ENCODE data around the gene FAM234B. TPM values are rescaled to one million over a fixed set of nuclear protein-coding genes. Genes with fewer than 3 reads are reported as not detected.

The FAM234B gene
- total RNA-seq, 1 experiment from 2014 or later = 20.8 TPM

- no peak for DNase-seq
Observed at GRCh38 chr12:13049816-13050215, 5.6 kb downstream of the FAM234B start.

More at GRCh38 chr12:13049816-13050215, 5.6 kb downstream of the FAM234B start:
- Mint-ChIP-seq H3K27ac (no peak overlapping the region), H3K4me3 (no peak overlapping the region), H3K27me3 (ENCODE audit: low read depth) (no peaks in the 10 kb centered on the region), H3K36me3 (ENCODE audit: insufficient read depth in 1 of 3, low read depth in 3 of 3) (peaks cover 20 to 30% (median 21%) of the 10 kb centered on the region in 3 experiments), H3K9me3 (peaks cover 22 to 23% of the 10 kb centered on the region in 2 experiments), H3K4me1 (peaks cover 33 to 35% of the 10 kb centered on the region in 2 experiments)
- Histone ChIP-seq H2BK120ac (ENCODE audit: low read depth, low read length, poor library complexity, severe bottlenecking) (no peak overlapping the region), H3K4me2 (ENCODE audit: insufficient read depth, insufficient read length, low read length) (no peak overlapping the region), H3K9me3 (ENCODE audit: control insufficient read depth, low read depth, low read length) (peaks cover 4% of the 10 kb centered on the region), H3K79me2 (ENCODE audit: insufficient read depth, low read length) (no peaks in the 10 kb centered on the region; the same call in 1 of the 2 replicates), H3K79me1 (ENCODE audit: insufficient read depth, low read depth, low read length, poor library complexity, severe bottlenecking) (peaks cover 2% of the 10 kb centered on the region), H3K27me3 (ENCODE audit: insufficient read depth, low read length) (no peaks in the 10 kb centered on the region), H3K9ac (ENCODE audit: extremely low read depth, insufficient read length, low read length) (no peak overlapping the region), H2BK15ac (ENCODE audit: low read depth, low read length) (no peak overlapping the region), H3K18ac (ENCODE audit: insufficient read length, low read depth, low read length) (no peak overlapping the region), H3K23ac (ENCODE audit: insufficient read length, low read depth, low read length) (no peak overlapping the region), H2BK12ac (ENCODE audit: insufficient read length, low read depth, low read length) (no peak overlapping the region), H3K4me1 (ENCODE audit: insufficient read depth, low read length) (no peaks in the 10 kb centered on the region; the same call in 1 of the 2 replicates), H2AK5ac (ENCODE audit: insufficient read length, low read length) (no peak overlapping the region), H3K56ac (ENCODE audit: insufficient read length, low read depth, low read length) (no peak overlapping the region), H3K14ac (ENCODE audit: insufficient read depth, low read length) (no peak overlapping the region), H4K8ac (replicated peaks; ENCODE audit: insufficient read length, low read depth, low read length) (no peak overlapping the region), H4K91ac (ENCODE audit: insufficient read length, low read depth, low read length) (no peak overlapping the region), H2AFZ (ENCODE audit: low read length) (no peak overlapping the region), H3K4ac (ENCODE audit: low read depth, low read length) (no peak overlapping the region), H2BK5ac (ENCODE audit: insufficient read length, low read length) (no peak overlapping the region), H3K27ac (ENCODE audit: insufficient read length, low read depth, low read length) (no peak overlapping the region), H4K5ac (ENCODE audit: insufficient read length, low read depth, low read length) (no peak overlapping the region), H3T11ph (ENCODE audit: low read length) (no peak overlapping the region), H4K20me1 (ENCODE audit: control insufficient read depth, insufficient read depth, insufficient read length) (no peaks in the 10 kb centered on the region), H2BK20ac (ENCODE audit: low read depth, low read length, poor library complexity, severe bottlenecking) (no peak overlapping the region), H3K23me2 (ENCODE audit: insufficient read length, low read depth, low read length, poor library complexity, severe bottlenecking) (no peaks in the 10 kb centered on the region)
- no CpG with 5 or more reads among the region's 3 CpGs for WGBS (ENCODE audit: extremely low coverage, insufficient read length, low lambda C conversion rate)
- no peak for TF ChIP-seq CTCF (conservative IDR thresholded peaks at IDR 0.05)
